ENCODE results near the gene MGLL.

Gene MGLL

DNA sequence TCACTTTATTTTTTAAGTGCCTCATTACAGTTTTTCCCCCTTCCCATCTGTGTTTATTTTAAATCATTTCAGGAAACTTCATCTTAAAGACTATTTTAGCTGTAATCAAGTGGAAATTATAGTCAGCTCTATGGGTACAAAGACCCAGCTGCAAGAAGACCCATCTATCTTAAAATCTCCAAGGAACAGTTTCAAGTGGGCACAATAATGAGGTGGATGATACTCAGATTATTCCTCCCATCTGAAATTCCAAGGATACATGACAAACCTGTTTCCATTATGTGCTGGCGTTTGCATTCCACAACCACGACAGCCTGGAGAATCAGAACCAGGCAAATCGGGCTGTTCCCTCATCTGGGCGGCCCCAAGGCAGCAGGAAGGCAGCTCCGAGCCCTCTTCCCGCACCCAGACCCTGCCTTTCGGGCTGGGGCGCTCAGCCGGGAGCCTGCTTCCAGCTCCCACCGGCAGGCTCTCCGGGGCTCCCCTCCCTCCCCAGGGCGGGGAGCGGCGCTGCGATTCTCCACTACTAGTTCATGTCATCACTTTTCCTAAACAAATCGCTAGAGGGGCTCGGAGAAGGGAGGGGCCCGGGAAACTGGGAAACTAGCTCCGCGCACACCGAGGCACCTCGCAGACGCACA lies at the start of gene MGLL:
TSS of gene MGLL (minus strand) at position 475 of the 641 bp plus-strand sequence. CDS start at position 278, 197 bp downstream.
- DNase-seq = peak; percentile 61

- no peak for DNase-seq
These were observed 47.8 kb upstream of the MGLL start for GRCh38 chr3:127870156-127870555.

GRCh38 chr3:127867986-127868385 lies 45.7 kb upstream of the MGLL start:
- DNase-seq = peak; percentile 29

DNA sequence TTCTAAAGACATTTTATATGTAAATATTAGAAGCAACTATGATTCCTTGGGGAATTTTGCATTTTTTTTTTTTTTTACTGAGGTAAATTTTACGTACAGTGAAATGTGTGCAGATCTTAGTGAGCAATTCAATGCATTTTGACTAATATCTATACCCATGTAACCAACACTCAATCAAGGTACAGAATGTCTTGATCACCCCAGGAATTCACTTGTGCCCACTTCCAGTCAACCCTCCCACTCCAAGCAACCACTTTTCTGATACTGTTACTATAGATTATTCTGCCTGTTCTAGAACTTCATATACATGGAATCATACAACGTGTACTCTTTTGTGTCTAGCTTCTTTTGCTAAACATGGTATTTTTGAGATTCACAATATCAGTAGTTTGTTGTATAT lies 45.1 kb upstream of the MGLL start:
- DNase-seq = no peak

DNA sequence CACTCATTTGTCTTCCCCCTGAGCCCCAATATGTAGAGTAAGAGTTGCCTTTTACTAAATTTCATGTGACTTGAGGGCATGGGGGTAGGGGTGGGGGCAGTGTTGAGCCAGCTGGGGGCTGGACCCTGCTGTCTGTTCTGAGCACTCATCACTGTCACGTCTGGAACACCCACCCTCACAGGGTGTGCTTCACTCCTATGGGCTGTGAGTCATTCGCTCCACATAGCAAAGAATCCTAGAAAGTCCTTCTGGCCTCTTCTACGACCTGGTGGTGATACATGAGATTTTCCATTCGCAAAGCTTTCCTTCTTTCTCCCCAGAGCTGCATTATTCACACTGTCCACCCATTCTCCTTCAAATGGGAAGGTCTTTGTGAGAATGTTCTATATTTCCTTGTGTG lies 43.6 kb upstream of the MGLL start:
- DNase-seq = peak; percentile 59

DNA sequence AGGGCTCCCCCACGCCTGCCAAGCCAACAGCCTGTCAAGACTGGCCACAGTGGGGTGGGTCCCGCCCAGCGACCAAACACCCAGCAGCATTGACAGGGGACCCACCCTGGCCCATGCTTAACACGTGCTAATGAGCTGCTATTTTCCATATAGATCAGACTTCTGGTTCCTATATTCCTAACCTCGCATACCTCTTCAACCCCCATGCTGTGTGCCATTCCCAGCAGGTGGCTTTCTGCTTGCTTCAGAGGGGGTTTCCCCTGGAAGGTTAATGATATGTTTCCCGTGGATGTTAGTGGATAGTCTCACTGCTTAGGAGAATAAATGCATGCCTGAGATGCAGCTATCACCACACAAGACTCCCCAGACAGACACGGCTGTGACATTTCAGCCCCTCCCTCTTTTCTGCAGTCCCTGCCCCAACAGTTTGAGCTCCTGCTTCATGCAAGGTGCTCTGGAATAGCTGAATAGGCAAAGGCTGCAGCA lies 37.9 kb upstream of the MGLL start:
- no peak for DNase-seq

DNA sequence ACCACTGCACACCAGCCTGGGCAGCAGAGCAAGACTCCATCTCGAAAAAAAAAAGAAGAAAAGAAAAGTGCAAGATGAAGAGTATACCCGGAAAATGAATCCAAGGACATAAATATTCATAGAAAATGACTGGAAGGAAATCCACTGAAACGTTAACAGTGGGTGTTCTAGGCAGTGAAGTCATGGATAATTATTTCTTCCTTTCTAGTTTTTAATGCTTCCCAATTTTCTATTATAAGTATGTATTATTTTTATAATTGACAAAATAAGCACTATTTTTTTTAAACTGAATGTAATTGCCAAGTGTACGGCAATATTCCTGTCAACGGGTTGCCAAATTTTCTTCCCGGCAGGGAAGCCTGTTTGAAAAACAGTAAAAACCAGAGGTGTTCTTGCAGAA lies 37.4 kb upstream of the MGLL start:
- no peak for DNase-seq

- DNase-seq = no peak
These were observed 36.6 kb upstream of the MGLL start for GRCh38 chr3:127858937-127859336.

DNA sequence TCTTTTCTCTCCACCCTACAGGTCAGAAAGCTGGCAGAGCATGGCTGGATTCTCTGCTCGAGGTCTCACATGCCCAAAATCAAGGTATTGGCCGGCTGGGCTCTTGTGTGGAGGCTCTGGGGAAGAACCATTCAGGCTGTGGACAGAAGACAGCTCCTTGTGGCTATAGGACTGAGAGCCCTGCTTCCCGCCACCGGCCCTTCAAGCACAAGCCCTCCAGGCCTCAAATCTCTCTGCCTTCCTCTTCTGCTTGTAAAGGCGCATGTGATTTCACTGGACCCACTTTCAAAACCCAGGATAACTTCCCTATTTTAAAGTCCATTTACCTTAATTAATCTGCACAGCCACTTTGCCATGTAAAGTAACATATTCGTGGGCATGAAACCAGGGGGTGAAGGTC lies 36.2 kb upstream of the MGLL start:
- no peak for DNase-seq

GRCh38 chr3:127857333-127857732 lies 35.0 kb upstream of the MGLL start:
- DNase-seq = peak; percentile 19

DNA sequence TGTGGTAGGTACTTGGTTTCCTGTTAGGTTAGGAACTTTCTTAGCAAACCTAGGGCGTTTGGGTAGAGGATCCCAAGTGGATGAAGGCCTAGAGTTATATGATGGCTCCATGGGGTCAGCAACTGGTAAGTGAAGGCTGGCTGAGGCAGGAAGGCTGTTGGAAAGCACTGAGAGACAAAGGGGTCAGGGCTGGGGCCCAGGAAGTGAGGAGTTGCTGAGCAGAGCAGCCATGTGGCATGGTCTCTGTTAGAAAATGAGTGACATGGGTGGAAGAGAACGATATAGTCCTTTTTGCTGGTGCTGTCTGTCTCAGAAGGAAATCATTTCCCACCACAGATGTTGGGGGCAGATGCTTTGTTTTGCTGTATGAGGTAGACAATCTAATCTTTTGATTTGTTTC lies 34.5 kb upstream of the MGLL start:
- no peak for DNase-seq

GRCh38 chr3:127855246-127855645 lies 32.9 kb upstream of the MGLL start:
- no peak for DNase-seq

GRCh38 chr3:127853681-127854080 lies 31.4 kb upstream of the MGLL start:
- no peak for DNase-seq

- DNase-seq = no peak
These were observed 29.6 kb upstream of the MGLL start for GRCh38 chr3:127851899-127852298.

DNA sequence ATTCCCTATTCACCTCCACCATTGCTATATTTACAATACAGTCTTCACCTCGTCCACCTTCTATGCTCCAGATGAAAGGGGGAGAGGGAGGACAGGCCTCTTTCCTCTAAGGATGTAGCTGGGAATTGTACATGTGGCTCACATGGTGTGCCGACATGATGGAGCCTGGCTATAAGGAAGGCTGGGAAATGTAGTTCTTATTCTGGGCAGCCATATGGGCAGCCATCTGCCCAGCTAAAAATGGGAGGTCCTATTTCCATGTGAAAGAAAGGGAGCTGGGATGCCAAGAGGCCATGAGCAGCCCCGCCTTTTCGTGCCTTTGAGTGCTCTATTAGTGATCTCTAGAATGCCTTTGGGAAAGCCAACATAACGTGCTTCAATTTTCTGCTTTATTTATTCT lies 27.1 kb upstream of the MGLL start:
- no peak for DNase-seq

DNA sequence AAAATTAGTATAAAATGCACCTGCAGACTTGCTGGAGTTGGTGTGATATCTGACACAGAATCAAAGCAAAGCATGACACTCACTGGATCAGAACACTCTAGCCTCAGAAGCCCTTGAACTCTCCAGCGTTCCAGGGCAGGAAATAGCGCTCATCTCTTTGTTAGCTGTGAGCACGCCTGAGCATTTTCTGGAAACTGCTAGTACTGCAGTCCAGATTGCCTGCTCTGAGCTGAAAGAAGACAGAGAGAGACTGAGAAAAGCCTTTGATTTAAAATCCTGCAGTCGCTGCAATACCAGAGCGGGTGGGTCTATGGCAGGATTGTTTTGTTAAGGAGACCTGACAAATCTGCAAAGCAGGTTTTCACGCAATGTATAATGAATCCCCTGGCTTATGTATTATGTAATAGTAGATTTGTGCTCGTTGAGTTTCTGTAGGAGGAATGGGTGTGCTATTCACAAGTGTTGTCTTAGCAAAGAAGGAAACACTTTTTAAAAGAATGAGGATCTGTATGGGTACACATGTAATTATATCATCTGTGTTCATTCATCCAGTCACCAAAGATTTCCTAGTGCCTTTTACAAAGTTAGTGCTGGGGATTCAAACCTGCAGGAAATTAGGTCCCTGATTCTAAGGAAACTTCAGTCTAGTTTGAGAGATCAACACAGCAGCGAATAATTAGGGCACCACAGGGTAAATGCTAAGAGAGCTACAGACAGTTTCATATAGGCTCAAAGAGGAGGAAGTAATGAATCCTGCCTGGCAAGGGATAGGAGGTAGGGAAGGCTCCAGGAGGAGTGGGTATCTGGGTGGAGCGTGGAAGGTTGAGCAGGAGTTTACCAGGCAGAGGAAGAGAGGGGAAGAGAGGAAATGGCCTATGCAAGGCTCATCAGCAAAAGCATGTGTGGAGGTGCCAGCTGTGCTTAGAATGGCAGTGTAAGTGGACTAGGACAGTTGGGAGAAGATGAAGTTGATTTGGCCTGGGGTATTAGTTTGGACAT lies 26.1 kb upstream of the MGLL start:
- DNase-seq = peak; percentile 21

DNA sequence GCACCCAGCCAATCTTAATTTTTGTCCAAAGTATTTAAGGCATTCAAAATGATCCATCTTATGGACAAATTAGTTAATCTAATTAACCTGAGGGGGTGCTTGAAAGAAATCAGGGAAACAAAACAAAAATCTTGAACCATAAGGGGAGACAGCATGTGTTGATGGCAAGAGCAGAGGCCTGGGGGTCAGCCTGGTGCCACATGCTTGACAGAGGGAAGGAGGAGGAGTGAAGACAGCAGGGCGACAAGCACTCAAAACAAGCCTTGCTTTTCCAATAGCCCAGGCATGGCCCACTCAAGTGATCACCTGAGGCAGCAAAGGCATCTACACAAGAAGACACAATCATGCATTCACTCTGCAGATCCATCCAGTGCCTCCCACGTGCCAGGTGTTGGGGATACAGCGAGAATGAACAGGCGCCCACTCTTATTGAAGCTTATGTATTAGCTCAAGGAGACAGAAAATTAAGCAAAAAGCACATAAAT lies 25.0 kb upstream of the MGLL start:
- DNase-seq = no peak

GRCh38 chr3:127846576-127846975 lies 24.3 kb upstream of the MGLL start:
- DNase-seq = no peak

DNA sequence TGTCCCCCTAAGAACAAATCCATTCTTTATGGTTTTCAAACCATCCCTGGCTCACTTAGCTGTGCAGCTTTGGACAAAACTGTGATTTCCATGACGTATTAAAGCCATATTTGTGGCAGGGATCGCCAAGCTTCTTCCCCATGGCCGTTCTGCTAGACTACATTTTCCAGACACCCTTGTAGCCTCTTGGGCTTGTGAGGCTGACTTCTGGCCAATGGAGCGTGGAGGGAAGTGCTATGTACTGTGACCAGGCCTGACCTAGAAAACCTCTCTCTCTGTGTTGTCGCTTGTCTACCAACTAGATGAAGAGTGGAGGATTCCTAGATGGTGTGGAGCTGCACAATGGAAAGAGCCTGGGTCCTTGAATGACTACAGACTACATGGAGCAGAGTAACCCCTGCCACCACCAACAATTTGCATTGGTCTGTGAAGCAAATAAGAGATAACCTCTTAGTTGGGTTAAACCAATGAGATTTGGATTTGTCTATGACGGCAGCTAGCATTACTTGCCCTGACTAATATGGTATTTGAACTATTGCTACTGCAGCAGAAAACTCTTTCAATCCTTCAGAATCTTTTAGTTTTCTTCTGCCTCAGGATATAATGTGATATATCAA lies 22.1 kb upstream of the MGLL start:
- no peak for DNase-seq

GRCh38 chr3:127840671-127841070 lies 18.4 kb upstream of the MGLL start:
- DNase-seq = no peak

DNA sequence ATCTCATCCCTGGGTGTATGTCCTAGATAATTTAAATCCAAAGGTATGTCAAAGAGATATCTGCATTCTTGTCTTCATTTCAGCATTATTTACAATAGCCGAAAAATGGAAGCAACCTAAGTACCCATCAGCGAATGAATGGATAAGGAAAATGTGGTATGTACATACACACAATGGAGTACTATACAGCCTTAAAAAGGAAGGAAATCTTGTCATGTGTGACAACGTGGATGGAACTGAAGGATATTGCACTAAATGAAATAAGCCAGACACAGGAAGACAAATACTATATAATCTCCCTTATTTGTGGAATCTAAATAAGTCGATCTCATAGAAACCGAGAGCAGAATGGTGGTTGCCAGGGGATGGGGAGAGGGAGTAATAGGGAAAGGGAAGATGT lies 16.8 kb upstream of the MGLL start:
- no peak for DNase-seq

DNA sequence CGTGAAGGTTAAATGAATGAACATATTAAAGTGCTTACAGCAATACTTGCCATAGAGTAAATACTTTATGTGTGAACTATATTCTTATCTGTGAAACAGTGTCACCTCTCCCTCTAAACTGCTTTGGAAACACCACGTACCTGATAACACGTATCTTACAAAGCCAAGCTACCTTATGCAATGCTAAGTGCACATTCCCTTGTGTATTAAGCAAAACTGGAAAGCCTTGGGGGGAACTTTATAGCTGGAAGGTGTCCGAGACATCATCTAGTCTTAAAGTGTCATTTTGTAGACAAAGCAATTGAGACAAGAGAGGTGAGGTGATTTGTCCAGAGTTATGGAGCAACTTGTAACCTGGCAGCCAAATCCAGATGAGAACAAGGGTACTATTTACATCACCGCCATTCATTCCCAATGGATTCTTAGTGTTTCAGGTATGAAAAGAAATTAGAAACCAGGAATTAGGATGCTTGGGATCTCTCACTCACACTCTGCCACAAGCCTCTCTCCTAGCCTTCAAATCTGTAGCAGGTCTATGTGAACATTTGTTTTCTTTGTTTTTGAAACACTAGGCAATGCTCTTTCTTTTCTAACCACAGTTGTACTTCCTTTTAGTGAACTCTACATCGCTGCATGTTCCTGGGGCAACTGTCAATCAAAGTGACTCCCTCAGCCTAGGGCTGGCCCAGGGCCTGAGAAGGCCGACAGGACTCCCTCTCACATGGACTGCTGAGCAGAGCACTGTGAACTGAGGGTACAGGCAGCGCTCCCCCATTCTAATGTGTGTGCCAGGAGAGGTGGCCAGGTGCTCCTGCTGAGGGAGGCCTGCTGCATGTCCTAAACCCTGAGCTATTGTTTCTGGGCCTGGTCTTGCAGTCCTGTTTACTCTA lies 13.9 kb upstream of the MGLL start:
- no peak for DNase-seq

All from fibroblast of skin of right quadriceps (primary cell).